COLO829 (cell line): ENCODE results near the gene PPP3R2.
A peak's percentile ranks its signal among the peaks of the same experiment; 100 is the strongest.
"Not testable (repeated sequence)": the region's sequence is repeated elsewhere in the genome, so short reads cannot be mapped to it uniquely, and the experiment has no call there.

Experiments used
- DNase-seq: peaks from one replicate; pipeline ENCODE4 v3.0.0; 2012; ENCODE audit warnings: low spot score

The PPP3R2 gene, protein sequence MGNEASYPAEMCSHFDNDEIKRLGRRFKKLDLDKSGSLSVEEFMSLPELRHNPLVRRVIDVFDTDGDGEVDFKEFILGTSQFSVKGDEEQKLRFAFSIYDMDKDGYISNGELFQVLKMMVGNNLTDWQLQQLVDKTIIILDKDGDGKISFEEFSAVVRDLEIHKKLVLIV

DNA sequence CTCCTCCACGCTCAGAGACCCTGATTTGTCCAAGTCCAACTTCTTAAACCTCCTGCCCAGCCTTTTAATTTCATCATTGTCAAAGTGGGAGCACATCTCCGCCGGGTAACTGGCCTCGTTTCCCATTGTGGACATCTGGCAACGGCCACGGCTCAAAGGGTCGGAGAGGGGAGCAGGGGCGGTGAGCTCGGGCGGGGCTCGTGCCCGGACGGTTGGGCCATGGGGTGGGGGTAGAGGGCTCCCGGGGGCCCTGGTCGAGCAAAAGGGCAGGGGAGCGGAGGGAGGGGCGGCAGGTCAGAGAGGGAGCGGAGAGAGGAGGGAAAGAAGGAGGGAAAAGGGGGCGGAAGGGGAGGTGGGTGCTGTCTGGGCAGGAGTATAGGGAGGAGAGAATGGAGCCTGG lies at the start of gene PPP3R2:
Gene PPP3R2, minus strand, starts transcription at position 174 of the 400 bp plus-strand sequence. Its CDS starts 48 bp downstream, at position 126.
- no peak for DNase-seq

DNA sequence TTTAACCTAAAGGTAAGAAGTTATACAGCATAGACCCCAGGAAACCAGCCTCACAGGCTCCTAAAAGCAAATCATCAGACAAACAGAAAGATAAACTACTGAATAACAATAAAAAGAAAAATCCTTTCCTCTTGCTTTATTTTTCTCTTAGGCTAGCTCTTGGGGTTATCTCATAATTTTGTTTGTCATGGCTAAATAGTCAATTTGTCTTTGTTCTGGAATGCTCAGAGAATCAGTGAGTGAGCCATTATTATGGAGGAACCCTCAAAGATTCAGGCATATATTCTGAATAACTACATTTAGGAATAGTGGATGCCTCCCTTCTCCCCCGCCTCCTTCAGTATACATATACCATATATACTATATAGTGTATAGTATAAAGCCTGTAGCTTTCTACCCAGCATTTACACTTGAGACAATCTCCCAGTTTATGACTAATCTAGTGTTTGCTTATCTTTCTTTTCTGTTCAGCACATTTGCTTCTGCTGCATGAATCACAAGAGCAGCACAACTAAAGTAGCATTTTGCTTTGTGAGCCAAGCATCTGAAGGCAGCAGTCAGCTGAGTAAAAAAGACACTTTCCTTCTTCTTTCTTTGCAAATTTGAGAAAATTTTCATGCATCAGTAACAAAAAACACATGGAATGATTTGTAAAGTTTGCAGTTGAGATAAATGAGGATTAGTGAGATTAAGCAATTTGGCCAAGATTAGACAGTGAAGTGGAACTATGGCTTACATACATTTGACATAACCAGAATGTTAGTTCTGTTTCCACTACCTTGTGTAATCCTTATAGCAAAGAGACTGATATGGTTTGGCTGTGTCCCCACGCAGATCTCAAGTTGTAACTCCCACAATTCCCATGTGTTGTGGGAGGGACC lies 45.3 kb upstream of the PPP3R2 start:
- DNase-seq: no peak

DNA sequence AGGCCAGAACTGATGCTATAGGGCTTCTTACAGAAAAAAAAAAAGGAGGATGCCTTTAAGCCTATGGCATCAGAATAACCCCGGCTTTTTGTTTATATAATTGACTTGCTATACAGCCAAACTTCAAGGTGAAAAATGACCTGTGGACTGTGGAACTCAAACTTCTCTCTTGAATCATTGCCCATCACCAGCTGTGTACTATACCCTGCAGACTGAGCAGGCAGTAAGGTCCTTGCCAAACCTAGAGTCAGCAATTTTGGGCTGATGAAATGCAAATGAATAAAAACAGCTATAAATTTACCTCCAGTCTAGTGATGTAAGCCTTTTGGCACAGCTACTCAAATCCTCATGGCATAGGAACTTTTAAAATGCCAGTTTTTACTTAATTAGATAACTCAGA lies 44.5 kb upstream of the PPP3R2 start:
- no peak for DNase-seq

DNA sequence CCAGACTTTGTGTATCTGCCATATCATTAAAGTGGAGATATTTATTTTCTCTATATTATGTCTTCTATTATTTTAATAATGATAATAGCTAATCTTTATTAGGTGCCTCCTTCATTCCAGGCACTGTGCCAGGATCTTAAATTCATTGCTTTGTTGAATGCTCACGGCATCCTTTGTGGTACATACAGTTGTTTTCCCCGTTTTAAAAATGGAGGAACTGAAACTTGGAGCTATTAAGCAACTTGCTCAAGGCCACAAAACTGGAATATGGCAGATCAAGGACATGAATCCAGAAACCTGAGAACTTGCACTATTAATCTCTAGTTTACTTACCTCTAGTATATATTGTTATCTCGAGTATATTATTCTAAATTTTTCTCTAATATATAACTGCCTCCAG lies 41.5 kb upstream of the PPP3R2 start:
- no peak for DNase-seq

DNA sequence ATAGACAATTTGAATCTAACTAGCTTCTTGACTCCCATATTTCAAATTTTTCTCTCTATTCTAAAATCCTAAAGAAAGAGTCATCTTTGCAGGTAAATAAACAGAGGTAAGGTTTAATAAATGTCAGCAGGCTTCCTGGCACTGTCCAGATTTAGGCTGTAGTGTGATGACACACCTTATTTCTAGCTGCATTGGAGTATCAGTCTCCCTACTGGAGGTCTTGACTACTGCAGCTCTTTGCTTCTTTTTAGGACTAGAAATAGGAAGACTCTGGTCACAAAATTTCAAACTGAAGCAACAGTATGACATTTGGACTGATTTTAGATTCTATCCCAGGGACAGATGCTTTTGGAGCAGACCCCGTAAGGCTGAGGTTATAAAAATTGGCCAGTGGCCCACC lies 40.7 kb upstream of the PPP3R2 start:
- DNase-seq: peak; percentile 13

DNA sequence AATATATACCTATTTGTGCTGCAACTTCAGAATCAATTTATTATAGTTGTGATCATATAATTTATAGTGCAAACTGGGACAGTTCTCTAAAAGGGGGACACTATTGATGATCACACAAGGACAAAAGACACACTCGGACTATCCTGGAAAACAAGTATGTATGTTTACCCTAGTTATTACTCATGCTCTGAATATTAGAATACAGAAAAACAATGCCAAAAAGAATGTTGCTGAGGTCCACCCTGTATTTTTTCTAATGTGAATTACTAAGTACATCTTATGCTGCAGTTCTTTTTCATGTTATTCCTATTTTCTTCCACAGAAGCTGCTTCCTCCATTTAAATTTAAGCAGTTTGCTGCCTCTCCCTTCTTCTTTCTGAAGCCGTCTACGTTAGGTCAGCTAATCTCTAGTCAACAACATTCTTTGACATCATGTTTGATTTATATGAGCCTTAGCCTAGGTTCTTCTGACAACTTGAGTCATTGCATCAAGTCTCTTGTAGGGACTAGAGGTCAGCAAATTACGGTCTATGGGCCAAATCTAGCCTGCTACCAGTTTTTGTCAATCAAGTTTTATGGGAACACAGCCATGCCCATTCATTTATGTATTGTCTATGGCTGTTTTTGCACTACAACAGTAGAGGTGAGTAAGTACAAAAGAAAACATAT lies 40.1 kb upstream of the PPP3R2 start:
- DNase-seq: no peak

DNA sequence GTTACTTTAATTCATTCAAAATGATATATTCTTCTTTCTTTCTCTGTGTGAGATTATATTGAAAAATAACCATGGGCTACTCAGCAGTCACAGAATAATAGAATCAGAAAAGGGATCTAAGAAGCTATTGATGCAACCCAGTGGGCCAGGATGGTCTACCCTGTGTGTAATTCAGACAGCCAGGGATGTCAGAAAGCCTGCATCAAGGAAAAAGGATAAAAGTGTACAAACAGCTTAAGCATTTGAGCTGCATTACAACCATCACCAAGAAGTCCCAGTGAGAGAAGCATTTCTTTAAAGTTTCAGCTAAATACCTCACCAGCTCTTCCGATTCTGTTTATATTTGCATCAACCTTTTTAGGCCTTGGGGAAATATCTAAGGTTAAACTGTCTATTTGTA lies 37.8 kb upstream of the PPP3R2 start:
- no peak for DNase-seq

DNA sequence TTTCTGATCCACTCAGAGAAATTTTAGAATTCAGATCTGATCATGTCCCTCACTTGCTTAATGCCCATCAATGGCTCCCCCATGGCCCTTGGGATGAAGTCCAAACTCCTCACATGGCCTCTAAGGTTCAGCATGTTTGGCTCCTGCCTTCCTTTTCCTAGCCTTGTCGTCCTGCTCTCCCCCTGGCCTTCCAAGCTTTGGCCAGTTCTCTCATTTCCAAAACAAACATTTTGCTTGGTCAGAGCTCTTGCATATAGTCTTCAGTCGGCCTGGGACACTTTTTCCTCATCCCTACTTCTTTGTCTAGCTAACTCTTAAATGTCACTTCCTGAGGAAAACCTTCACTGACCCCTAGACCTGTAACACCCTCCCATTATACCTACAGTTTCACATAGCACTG lies 37.1 kb upstream of the PPP3R2 start:
- DNase-seq: no peak

DNA sequence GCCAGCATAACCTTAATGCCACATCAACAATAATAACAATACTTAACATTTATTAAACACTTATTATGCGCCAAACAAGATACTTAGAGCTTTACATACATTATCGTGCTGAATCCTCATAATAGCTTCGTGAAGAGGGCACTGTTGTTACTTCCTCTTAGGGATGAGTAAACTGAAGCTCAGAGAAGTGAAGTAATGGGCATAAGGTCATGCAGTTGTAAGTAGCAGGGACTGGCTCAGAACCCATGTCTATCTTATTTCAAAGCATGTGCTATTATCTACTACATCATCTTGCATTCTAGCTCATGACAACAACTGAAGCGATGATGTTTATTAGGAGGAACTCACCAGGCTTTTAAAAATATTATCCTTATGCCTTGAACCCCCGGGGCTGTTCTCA lies 34.9 kb upstream of the PPP3R2 start:
- no peak for DNase-seq

DNA sequence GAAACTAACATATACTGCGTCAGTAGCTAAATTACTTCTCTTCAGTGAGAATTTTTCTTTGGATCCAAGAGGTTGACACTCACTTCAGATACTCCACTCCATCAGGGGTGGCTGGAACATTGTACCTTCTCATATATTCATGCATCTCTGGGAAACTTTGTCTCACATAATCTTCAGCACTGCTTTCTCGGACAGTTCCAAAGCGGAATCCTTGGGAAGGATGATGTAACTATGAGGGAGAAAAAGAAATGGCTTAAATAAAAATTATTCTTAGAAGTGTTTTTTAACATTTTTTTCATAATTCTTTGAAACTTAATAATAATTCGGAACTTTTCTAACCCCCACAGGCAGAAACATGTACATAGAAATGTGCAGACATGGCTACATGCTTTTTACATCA lies 33.4 kb upstream of the PPP3R2 start:
- no peak for DNase-seq

DNA sequence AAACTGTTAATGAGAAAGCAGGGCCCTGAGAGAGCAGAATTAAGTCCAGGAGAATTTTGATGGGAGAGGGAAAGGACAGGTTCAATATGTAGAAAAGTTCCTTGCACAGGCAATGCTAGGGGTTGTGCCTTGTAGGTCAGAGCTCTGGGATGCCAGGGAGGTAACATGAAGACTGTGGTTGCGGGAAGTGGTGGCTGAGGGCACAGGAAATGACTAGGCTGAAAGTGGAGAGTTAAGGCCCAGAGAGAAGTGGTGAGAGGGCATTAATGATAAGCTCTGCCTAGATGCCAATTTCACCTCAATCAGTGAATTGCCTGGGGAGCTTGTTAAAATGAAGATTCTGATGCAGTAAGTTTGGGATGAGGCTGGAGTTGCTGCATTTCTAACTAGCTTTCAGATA lies 31.5 kb upstream of the PPP3R2 start:
- no peak for DNase-seq

DNA sequence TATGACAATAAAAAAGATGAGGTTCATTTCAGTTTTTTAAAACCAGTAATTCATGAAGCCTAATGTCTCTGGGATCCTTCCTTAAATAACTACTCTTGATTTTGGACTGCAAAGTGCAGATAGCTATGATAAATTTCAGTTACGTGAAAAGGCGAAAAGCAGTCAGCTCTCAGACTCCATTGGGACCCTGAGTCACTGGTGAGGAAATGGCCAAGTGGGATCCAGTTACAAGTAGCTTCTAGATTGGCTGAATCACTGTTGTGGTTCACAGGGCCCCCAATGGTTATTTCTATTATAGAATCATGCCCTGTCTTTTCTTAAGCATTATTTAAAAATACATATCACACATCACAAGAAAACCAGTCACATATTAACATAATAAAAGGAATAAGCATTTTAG lies 31.1 kb upstream of the PPP3R2 start:
- no peak for DNase-seq

DNA sequence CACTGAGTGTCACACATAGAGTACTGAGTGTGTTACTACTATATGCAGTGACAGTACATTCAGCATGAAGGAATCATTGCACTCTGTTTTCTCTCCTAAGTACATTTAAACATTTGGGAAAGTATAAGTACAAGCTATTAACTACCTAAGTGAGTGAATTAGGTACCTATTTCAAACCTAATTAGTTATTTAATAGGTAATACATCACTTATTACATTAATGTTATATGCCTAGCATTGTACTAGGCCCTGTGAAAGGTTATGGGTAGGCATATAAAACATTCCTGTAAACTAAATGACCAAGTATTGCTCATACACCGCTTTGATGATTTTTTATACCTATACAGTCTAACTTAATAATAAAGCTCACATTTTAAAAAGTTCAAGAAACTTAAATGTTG lies 25.7 kb upstream of the PPP3R2 start:
- DNase-seq: no peak

DNA sequence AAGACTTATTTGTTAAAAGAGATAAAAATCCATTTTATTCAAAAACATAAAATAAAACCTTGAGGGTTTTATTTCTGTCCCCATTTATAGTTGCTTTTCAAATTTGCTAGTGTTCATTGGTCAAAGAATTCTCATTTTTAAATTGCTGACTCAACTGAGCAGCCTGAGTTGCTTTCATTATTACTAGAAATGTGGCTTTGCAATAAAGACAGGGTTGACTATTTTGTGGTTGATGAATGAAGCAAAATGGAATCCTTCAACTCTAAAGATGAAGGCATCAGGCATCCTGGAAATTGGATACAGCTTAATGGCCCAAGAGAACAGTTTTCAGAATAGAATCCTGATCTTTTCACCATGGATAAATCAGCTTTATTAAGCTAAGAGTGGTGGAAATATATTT lies 23.9 kb upstream of the PPP3R2 start:
- no peak for DNase-seq

DNA sequence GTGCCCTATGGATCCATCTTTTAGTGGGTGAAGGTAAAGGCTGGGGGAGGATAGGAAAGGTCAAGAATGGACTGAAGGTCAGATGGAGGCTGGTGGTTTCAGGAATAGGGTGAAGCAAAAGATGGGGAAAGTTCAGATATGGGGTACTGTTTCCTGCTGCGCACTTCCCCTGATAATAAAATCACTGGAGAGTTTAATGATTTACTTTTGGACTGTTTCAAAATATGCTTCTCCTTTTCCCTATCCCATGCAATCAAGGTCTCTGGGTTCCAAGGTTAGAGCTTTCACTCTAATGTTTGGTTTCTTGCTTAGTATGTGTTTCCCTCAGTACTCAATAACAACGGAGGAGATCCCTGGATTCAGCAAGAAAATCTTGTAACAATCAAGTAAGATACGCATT lies 10.8 kb upstream of the PPP3R2 start:
- DNase-seq: no peak

DNA sequence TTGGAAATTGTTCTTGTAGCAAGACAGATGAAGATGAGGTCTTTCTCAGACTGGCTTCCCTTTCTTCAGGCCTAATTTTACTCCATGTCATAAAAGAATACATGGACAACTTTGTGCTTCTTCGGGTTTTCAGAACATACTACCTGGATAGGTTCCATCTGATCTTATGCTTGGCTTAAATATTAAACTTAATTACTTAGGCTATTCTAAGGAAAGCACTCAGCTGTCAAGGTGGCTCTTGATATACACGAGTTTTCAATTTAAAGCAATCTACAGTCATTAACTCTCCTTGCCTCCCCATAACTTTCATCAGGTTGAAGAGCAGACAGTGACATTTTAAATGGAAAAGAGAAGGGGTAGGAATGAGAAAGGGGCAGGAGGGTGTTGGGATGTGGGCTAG lies 9.5 kb upstream of the PPP3R2 start:
- DNase-seq: no peak

DNA sequence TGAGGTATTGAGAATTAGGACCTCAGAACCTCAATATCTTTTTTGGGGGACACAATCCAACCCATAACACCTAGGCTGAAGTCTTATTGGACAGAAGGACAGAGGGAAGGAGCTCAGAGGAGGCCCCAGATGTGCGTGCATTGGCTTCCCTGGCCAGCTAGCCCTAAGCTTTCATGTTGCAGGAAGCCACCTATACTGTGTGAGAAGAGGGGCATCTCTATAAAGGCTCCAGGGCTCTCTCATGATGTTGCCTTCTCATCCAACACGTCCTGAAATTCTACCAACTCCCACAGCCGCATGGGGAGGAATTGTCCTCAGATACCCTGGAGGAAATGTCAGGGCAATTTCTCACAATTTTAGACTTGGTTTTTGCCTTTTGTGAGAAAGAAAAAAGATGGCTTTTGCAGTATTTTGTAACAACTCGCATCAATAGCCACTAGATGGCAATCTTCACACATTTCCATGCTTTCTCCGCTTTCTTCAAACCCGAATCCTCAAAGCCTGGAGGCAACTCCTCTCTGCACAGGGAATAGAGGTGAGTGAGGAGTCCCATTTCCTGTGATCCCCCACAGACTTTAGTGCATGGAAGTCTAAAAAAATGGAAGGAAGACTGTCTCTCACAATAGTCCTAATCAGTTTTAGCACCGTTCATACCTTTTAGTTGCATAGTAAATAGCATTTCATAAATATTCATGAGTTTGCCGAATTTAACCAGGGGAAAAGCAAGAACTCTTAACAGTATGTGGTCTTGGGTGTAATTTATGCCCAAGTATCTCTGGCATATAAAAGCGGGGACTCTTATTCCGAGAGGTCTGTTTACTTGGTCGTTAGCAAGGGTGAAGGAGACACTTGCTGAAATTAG lies 7.4 kb upstream of the PPP3R2 start:
- peak; percentile 89 for DNase-seq

DNA sequence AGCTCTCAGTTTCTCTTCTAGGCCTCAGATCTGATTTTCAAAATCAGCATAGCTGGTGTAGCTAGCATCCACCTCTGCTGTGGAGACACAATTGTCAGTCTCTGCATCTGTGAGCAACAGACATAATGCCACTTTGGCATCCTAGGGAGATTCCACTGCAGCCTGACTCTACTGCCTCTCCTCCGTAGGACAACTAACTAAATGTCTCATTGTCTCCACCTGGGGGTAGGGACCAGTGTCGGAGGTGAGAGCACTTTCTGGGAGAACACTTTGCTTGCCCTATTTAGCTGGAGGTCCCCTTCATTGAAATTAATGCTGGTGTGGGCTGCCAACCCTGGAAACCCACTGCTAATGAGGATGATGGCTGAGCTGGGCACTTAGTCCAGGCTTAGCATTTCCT lies 1.4 kb downstream of the PPP3R2 start:
- DNase-seq: no peak

DNA sequence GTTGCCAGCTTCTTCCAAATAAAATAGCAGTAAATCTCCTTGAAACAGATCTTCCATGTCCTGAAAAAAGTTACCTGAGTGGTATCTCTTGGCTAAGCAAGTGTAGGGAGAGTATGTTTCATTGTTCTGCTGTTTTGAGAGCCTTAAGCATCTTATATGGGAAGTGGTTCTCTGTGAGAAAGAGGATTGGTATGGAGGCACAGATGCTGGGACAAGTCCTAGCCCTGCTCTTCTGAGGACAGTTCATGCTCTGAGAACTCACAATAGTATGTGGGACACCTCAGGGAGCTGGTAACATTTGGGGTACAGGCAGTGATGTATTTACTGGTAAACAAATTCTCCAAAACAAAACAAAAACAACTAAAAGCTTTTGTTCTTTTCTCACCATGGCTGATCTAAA lies 2.0 kb downstream of the PPP3R2 start:
- no peak for DNase-seq

DNA sequence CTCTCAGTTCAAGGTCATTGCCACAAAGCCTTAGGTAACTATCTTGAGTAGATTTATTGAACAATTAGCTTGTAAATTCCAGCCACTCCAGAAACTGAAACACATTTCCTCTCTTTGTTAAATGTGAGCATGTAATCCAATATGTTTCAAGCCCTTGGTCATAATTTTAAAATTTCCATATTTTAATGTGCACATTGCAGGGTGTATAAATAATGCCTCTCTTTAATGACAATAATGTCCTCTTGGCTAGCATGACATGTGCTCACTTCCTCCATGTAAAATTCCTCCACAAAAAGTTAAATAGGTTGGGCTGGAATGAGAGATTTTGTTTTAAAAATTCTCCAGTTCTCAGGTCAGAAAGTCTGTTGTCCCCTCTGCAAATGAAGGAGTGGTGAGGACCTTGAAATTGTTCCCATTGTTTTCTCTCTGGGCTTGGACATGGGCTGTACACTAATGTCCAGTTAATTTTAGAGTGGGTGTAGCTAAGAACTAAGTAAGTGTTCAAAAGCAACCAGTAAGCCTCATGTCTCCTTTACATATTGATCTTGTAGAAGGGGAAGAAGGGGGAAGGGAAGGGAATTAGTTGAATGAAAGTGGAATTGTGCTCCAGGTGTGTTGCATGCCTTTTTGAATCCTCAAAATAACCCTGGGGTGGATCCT lies 2.9 kb downstream of the PPP3R2 start:
- DNase-seq: no peak

DNA sequence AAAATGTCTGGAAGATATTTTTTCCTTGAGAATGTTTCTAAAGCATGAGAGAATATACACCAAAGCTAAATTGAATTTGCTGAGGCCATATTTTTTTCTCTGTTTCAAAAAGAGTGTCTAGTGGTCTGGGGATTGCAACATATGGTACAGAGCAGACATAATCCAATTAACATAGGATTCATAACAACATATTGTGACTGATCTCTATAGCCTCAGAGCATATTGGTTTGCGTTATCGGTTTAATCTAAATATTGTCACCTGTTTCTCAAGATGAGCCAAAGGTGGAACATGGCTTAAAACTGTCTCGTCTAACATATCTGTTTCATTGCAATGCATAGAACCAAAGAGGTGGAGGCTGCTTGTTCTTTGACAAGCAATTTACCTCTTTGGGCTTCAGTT lies 3.9 kb downstream of the PPP3R2 start:
- no peak for DNase-seq

DNA sequence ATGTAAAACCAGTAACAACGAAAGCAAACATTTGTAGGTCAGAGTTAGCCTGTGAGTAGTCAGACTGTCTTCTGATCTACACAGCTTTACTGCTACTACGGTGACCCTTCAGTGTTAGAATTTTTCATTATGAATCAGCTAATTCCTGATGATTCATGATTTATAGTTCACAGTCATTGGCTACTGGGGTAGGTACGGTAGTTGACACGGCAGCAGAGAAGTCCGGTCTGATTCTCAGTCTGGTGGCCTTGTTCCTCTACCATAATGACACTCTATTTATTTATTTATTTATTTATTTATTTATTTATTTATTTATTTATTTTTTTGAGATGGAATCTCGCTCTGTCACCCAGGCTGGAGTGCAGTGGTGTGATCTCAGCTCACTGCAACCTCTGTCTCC lies 4.7 kb downstream of the PPP3R2 start:
- not testable (repeated sequence) for DNase-seq
